ENCODE measurements around the gene PPP3CA.
A peak's percentile ranks its signal among the peaks of the same experiment; 100 is the strongest.

Gene PPP3CA

DNA sequence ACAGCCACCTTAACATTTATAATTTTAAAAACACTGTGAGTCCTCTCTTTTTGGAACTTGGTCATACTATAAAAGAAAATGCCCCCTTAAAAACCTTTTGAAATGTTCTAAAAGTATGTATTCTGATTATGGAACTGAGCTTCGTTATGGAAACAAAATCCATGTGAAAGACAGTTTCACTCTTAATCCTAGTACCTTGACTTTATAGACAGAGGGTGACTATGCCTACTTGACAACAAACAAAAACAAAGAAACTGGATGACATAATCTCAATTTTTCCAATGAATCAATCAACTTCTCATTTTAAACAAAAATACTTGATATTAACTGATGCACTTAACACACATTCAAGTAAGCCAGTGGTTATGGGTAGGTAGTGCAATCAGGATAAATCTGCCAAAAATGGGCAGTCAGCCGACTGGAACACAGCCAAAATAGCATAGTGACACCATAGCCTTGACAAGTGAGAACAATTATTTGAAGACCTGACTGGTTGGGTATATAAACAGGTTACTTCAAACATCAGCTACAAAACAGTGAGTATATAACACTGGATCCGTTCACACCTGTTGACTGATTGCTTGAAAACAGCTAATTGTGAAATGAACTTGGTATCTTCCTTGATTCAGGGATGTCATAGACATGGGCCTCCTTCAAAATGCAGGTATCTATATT is 265.5 kb downstream of the PPP3CA start:
- no peak for DNase-seq

DNA sequence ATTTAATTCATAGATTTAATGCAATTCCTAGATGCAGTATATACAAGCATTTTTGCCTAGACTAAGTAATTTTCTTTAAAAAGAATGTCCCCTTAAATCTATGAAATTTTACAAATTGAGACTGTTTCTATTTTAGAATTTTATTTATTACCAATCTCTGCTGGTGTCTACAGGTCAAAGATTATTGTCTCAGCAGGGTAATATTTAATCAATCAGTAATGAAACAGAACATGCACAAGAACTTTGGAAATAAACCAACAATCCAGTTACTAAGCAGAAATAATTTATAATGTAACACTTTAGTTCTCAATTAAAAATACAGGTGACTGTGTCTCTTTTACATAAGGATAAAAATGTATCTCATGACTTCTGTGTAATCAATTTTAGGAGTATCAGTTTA is 266.2 kb downstream of the PPP3CA start:
- DNase-seq, result no peak

DNA sequence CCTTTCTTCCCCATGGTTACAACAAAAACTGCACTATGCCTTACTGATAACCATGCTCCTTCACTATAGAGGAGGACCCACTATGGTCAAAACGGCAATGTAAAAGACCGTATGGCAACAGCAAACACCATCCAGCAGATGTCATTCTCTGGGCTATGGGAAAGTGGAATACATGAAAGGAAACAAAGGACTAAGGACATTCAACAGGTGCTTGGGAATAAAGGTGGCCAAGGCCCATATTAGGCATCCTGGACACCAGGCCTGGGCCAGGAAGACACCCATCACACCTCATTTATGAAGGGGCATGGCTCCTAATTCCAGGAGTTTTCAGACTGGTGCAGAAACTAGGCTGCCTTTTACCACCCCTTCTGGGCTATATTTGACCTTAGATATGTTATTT is 268.4 kb downstream of the PPP3CA start:
- DNase-seq, result no peak

DNA sequence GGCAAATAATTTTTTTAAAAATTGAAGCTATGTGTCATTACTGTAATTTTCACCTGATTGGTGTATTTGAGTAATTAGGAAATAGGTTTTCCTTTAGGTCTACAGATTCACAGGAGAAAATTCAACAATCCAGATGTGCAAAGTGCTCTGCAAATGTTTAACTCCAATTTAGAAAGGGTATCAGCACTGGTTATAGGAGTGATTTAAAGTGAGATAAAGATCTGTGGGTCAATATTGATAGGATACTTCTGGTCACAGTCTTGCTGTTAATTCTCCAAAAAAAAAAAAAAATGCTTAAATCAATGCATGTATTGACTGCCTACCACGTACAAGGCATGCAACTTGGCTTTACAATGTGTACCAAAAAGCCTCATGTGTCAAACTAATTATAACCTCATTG is 271.3 kb downstream of the PPP3CA start:
- no peak for DNase-seq

DNA sequence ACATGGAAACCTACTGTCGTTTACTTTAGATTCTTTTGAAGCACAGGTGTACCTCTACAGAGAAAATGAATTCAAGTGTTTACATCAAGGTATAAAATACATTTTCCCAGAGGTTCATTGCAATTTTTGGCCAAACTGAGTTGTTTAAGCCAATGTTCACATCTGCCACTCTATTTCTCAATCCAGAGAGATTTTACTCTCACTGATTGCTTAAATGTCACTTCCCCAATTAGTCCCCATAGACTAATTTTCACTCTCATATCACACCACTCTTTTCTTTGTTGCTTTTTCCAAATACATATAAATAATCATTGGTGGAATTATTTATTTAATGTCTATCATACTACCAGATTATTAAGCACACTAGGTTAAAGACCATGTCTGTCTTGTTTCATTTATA is 271.8 kb downstream of the PPP3CA start:
- DNase-seq, result no peak

DNA sequence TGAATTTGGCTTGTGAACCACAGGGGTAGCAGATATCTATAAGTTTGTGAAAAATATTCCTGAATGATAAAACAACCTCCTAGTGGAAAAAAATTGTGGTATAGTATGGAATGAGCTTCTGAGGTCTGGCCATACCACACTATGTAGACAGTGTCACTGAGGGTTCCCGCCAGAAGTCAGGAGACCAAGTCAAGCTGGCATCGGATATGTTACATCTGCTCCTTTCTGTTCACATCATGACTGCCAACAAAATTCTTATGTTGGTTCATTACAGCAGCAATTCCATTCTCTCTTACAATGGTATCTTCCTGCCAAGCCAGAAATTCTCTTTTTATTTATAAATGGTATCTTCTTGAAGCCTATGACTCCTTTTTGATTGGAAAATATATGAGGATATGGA is 273.0 kb downstream of the PPP3CA start:
- no peak for DNase-seq

DNA sequence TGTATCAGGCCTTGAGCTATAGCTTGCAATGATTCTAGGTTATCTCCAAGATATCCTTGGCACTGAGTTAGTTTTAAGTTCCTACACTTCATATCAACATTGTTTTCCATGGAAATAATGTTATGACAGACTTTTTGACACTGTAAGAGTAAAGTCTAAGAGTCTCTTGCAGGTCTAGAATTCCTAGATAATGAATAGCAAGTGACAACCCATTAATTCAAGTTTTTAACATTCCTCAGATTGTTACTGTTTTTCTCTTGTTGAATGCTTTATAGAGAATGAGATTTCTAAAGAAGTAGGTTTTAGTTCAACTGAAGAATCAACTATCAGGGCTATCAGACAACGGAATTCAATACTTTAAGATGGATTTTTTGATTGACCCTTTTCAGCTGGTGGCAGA is 276.1 kb downstream of the PPP3CA start:
- DNase-seq, result no peak

DNA sequence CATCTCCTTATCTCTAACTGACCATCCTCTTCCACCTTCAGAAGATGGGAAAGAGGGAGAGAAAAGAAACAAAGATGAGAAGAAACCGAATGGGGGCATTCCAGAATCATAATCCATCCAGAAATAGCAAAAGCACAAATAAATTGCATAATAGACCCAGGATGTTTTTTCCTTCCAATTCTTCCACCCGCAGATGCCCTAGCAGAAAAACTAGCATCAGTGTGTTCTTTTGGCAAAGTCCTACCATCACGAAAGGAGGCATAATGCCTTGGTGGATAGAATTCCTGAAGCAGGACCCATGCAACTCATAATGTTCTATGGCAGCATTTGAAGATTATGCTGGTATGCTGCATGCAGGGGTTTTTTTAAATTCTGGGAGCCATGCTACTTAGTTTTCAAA is 279.2 kb downstream of the PPP3CA start:
- DNase-seq, result no peak

DNA sequence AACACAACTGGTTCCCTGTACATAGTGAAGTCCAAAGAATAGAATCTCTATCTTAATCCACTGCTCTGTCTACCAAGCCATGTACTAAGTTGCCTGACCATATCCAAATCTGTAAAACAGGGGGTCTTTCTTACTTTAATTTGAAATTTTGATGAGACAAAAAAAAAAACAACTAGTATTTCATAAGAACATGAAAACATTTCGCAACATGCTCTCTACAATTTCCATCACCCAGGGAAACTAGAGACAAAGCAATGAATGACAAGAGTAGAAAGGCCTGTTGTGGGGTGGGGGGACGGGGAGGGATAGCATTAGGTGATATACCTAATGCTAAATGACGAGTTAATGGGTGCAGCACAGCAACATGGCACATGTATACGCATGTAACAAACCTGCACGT is 279.9 kb downstream of the PPP3CA start:
- DNase-seq, result no peak

DNA sequence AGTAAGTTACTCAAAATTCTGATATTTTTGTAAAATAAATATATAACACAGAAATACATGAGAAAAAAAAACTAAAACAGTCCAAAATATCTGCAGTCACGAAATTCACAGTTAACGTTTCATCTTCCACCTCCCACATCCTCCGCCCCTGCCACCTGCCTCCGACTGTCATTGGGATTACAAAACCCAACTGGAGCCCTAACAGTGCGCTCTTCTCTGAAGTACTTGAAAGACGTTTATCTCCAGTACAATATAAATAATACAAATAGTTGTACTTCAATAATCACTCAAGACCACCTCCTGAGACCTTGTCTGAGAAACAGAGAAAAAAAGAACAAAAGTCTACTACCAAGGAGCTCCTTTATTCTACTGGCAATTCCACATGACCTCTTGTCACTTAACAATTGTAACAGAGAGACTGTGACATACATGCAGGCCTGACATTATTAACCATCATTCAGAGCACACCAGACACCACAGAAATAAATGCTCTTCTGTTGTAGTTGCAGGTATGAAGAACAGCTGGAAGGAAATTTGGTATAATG is 280.6 kb downstream of the PPP3CA start:
- DNase-seq, result no peak

DNA sequence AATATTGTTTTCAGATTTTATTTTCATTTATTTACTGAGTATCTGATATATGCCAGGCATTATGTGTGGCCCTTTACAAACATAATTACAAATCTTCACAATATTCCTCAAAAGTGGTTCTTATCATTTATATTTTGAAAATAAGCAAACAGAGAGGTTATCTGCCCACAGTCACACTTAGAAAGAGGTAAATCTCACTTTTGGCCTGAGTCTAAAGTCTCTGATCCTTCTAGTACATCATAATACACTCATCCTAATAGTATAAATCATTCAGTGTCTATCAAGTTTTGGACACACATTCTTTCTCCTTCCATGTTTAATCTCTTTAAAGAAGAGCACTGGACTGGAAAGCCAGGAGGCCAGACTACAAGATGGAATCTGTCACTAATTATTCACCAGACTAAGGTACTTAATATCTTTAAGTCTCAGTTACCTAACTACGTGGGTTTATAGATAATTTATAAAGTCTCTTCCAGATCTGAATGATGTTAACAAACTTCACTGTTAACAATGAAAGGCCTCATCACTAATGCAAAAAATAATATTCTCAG is 281.3 kb downstream of the PPP3CA start:
- DNase-seq, result no peak

DNA sequence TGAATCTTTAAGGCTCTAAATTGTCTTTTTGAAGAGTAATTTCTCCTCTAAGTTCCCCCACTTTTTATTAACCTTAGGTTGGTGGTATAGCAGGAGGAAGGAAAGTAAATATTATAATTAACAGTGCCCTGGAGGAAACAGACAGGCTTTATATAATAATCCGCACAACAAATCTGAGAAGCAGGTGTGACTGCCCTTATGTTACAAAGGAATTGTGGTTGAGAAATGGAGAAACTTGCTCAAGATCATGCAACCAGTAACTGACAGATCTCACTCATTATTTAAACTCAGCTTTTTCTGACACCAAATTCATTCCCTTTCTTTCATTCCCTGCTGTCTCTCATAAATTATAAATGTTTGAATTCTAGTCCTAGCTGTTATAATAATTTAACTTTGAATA is 282.0 kb downstream of the PPP3CA start:
- DNase-seq, result no peak

DNA sequence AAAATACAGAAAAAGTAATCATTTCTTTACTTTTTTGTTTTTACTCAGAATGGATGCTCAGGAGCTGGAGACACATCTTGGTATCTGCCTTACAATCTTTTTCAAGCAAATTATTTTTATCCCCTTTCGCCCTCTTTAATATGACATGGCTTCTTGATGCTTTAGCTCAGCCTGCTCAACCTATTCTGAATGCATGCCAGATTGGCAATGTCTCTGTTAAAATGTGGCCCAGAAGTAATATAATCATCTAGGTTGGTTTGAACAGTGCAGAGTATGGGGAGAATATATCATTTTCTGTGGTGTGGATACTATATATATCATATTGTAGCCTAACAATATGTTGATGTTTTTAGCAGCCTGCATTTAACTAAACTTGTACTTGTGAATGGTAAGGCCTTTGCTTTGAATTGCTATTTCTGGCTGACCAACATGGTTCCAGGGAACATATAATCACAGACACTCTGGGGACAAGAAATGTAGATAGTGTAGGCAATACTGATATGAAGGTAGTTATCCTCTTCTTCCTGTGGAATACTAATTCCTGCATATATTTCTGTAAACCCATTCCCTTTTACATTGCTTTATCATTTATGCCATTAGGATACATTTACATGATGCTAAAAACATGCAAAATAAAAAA is 282.7 kb downstream of the PPP3CA start:
- no peak for DNase-seq

DNA sequence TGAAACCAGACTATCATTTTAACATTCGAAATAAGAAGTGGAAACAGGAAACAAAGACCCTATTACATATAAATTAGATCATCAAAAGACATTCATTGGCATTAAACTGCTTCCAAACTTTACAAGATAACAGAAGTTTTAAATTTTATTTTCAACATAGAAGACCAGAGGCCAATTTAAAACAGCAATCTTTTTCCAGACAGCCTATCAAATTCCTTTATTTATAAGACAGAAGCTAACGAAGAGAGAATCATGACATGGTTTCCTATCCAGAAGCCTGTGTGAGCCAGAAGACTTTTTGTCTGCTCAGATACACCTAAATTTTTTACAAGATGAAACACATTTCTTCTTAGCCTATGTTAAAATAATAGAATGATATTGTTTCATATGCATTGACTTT is 291.9 kb downstream of the PPP3CA start:
- no peak for DNase-seq

DNA sequence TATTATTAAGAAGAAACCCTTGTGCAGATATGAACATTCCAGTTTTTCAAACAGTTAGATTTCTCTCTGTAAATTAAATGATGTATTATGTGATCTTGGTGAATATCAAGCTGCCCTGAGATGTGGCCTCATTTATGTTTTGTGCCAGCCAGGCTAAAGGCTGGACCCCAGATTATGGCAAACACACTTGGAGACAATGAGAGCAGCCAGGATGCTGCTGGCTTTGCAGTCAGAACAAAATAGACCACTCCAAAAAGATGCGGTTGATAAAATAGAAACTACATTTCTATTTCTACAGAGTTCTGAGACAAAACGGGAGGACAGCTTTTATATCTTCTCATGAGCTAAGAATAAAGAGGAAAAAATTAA is 296.5 kb downstream of the PPP3CA start:
- DNase-seq, result no peak

DNA sequence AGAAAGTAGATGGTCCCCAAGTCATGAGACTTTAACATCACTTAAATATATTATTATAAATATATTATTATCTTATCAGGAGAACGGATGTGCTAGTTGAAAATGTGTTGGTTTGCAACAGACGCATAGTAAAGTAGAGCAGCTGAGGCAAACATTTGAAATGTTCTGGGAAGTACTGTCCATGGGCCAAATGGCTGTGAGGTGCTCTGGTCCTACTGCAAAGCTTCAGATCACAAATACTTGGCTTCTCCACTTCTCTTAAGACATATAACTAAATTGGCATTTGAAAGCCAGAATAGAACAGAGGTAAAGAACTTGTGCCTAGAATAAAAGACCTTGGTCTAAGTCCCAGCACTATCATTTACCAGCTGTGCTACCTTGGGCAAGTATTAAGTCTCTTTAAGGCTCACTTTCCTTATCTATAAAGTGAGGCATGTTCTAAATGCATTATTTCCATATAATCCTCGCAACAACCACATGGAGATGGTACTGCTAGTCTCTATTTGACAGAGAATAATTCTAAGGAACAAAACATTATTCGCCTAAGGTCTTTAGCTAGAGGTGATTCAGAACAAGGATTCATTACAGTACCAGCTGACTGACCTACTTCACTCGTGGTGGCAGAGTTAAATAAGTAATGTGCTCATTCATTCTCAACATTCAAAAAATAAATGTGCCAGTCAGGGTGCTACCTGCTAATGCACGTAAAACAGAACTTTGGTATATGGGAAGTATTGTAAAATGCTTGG is 297.1 kb downstream of the PPP3CA start:
- no peak for DNase-seq

DNA sequence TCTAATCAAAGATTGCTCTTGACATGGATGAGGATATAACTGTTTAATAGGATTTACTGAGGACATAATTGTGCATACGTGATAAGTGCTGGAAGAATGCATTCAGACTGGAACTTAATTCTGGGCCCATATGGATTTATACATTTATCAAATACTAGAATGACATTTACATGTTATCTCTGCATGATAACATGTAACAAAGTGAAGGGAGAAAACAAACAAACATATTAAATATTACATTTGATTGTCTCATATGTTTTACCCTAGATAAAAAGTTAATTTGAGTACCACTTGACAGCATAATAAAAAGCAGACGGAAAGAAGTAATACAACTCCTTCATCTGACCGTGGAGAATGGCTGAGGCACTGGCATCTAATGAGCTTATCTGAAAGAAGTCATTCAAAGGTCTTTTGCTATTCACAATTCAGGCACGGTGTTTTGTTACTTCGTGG is 297.8 kb downstream of the PPP3CA start:
- no peak for DNase-seq

DNA sequence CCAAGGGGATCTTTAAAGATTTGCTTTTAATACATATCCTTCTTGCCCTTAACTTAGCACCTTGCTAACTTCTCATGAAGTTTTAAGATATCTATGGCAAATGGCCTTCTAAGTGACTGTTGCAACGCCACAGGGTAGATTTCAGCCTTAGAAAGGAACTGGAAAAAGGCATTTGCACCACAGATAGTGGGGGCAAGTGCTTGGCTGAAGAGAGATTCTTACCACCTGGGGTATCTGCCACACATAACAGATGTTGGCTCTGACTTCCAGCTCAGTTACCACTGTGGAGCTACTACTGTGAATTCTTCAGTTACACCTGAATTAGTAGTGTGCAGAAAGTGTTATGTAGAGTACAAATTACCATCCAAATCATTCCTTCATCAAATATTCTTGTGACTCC is 302.6 kb downstream of the PPP3CA start:
- DNase-seq, result no peak

DNA sequence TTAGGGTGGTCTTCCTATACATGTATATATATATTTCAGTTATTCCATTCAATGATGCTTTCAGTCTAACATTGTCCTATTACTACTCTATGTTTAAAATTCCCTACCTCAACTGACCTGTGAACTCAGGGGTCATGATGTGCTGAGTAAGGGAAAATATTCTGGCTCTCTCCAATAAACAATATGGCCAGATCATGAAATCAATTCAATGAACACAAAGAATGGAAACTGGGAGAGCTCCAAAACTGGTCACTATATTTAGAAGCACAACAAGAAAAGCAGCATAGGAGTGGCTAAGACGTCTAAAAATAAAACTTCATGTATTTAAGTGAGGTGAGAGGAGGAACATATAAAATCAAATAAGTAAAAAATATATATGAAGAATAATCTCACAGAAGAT is 304.5 kb downstream of the PPP3CA start:
- no peak for DNase-seq

DNA sequence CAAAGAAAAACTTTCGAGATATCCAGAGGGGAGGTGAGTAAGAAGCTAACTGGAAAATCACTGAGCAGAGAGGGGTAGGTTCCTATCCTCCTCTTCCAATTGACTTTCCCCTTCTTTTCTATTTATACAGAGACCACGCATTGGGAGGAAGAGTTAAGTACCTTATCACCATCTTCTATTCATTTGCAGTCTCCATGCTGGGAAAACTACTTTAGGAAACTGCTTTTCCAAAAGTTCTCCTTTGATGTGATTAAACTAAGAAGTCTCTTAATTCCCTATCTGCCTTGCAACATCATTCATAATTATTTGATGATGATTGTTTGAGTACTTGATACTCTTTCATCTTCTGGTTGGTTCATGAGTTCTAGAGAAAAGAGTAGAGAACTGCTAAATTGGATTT is 306.6 kb downstream of the PPP3CA start:
- no peak for DNase-seq

DNA sequence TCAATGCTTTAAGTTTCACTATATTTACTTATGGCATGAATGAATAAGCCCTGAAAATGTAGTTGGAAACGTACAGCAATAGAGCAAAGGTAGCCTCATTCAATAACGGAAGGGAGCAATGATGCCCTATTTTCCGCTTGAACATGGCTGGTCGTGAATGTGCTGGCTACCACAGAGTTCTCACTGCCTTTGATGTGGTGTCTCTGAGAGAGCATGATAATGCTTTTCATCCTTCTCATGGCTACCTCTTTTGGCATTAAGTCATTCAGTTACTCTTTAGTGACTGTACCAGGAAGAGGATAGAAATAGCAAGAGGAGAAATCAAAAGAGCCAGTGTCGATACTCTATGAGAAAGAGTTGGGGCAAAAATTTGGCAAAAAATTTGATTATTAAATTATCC is 308.0 kb downstream of the PPP3CA start:
- peak in 1 of 2 donors; percentile 56 for DNase-seq

DNA sequence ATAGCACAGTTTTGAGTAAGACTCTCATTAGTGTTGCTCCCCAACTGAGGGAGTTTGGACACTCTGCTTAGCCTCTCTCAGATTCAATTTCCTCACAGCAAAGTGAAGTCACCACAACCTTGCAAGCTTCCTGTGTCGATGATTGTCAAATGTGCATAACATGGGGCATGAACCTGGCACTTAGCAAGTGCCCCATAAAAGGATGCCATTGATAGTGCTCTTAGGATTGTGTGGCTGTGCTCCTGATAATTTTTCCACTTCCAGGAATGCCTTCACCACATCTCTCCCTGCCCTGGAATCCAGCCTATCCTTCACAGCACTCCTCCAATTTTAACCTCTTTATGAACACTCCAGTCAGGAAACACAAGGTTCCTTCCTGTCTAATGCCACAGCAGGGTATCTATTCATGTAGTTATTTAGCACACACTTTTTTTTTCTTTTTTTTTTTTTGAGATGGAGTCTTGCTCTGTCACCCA is 309.4 kb downstream of the PPP3CA start:
- DNase-seq, result peak; percentile 10 to 33

DNA sequence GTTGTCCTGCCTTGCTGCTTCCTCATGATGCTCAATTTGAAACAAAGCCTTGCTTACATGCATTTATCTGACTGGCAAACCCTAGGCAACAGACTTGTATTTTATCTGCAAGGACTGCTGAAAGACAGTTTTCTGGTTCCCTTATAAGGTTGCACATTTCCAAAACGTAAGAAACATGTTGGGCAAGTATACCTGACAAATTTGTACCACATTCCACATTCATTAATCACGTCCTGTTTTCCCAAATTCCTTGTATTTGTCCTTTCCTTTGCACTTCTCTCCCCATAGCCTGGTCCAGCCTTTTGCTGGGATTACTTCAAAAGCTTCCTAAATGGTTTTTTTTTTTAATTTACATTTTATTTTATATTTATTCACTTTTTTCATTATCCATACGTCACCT is 310.1 kb downstream of the PPP3CA start:
- DNase-seq, result no peak

DNA sequence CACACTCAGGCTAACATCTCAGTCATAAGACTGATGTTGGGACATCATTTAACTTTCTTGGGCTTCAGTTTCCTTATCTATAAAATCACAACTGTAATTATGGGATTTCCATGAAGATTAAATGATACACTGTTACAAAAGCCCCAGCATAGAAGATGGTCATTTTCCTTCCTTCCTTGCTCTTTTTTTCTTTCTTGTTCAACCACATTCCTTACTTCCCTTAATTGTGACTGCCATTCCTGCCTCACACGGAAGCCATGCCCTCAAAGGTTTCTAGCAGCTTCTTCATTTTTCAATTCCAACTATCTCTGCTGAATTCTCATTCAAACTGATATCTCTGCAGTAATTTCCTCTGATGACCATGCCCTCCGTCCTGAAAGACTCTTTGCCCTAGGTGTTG is 311.8 kb downstream of the PPP3CA start:
- DNase-seq, result no peak
